SJSA1 (cell line): ENCODE data around the gene RPAP3. TPM values are rescaled to one million over a fixed set of nuclear protein-coding genes. Genes with fewer than 3 reads are reported as not detected.

ENCODE experiments used
- DNase-seq, 2 experiments: peaks; one replicate each; pipeline ENCODE4 v3.0.0-alpha.2; 2015 to 2020; ENCODE audit warnings: low spot score in 2 of 2, low read depth in 1 of 2
- H3K27ac ChIP-seq: fragments of 250-450 bp; sonication (Bioruptor Pico); 2 replicates; pipeline ENCODE4 v1.5.1; 2020; ENCODE audit warnings: mild to moderate bottlenecking, moderate library complexity
- H3K27me3 ChIP-seq: fragments of 250-450 bp; sonication (Bioruptor Pico); replicated peaks from 2 replicates; pipeline ENCODE4 v1.5.1; 2020; ENCODE audit warnings: mild to moderate bottlenecking, moderate library complexity
- H3K36me3 ChIP-seq: fragments of 250-450 bp; sonication (Bioruptor Pico); 2 replicates; pipeline ENCODE4 v1.5.1; 2020; ENCODE audit warnings: mild to moderate bottlenecking
- H3K4me1 ChIP-seq: fragments of 250-450 bp; sonication (Bioruptor Pico); replicated peaks from 2 replicates; pipeline ENCODE4 v1.6.1; 2021; ENCODE audit warnings: mild to moderate bottlenecking
- H3K4me3 ChIP-seq: fragments of 250-450 bp; sonication (Bioruptor Pico); 2 replicates; pipeline ENCODE4 v1.5.1; 2020; ENCODE audit warnings: mild to moderate bottlenecking
- H3K9me3 ChIP-seq: fragments of 250-450 bp; sonication (Bioruptor Pico); replicated peaks from 2 replicates; pipeline ENCODE4 v1.5.1; 2020; ENCODE audit warnings: mild to moderate bottlenecking
- total RNA-seq: library from RNA; depleted of rRNA; stranded (reverse); fragments of >200 nt; shearing (Covaris generic); gene quantifications from 2 replicates; pipeline ENCODE4 v1.2.3, GENCODE V29; 2014; rRNA removed

Gene RPAP3, protein sequence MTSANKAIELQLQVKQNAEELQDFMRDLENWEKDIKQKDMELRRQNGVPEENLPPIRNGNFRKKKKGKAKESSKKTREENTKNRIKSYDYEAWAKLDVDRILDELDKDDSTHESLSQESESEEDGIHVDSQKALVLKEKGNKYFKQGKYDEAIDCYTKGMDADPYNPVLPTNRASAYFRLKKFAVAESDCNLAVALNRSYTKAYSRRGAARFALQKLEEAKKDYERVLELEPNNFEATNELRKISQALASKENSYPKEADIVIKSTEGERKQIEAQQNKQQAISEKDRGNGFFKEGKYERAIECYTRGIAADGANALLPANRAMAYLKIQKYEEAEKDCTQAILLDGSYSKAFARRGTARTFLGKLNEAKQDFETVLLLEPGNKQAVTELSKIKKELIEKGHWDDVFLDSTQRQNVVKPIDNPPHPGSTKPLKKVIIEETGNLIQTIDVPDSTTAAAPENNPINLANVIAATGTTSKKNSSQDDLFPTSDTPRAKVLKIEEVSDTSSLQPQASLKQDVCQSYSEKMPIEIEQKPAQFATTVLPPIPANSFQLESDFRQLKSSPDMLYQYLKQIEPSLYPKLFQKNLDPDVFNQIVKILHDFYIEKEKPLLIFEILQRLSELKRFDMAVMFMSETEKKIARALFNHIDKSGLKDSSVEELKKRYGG
- 25.7 and 27.6 TPM in 2 replicates for total RNA-seq

DNA sequence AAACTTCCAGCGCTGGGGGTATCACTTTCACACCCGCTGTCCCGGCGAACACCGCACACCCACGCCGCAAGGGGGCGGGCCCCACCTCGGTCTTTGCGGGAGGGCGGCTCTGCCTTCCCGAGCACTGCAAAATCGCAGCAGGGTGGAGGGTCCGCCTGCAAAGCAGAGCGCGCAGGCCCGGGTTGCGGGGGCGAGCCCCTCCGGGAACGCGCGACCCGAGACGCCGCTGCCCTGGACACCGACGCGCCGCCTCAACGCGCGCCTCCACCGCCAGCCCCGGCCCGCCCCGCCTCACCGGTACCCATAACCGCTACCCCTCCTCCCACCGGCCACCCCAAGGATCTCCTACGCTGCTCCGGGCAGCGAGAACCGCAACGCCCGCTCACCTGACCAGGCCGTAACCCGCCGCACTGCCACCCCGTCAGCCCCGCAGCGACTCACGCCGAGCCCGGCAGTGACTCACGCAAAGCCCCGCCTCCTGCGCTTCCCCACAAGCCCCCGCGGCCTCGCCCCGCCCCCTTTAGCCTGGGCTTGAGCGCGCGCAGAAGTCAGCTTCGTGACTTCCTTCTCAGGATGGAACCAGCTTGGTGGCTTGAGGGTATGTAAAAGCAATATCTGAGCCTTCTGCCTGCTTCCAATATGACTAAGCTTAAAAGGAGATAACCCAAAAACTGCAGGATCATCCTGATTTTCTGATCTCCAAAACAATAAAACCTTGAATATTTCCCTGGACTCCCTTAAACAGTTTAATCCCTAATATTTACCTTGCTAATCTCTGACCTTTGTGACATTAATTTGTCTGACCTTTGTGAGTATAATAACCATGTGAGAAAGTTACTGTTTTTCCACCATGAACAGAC lies at the start of gene RPAP3:
TSS of gene RPAP3 (minus strand) at position 465 of the 860 bp plus-strand sequence. CDS start 3,190 bp downstream, outside the sequence.
- Histone ChIP-seq H3K4me3 (peak within 1 kb of the TSS; percentile 91), H3K9me3 (no peaks in the 10 kb centered on the region), H3K36me3 (peaks cover 10% of the 10 kb centered on the region), H3K27me3 (no peaks in the 10 kb centered on the region), H3K27ac (peak within 1 kb of the TSS; percentile 35), H3K4me1 (peaks cover 8% of the 10 kb centered on the region)
- DNase-seq, result peak; percentile 72 to 96

DNA sequence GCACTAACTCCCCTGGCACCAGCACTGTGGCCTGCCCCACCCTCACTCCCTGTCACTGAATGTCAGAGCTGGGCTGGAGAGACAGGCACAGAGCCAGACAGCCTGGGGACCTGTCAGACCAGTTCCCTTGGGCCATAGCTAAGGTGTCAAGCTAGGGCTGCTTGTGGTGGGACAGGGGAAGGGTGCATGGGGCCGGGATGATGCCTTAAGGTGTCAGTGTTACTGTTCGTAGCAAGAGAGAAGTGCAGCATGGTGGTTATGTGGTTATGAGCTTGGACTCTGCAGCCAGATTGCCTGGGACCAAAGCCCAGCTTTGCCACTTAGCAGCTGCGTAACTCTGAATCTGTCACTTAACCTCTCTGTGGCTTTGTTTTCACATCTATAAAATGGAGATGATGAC lies 49.1 kb upstream of the RPAP3 start:
- Histone ChIP-seq H3K9me3 (no peaks in the 10 kb centered on the region), H3K36me3 (no peaks in the 10 kb centered on the region), H3K27me3 (no peaks in the 10 kb centered on the region), H3K27ac (no peak overlapping the region), H3K4me1 (peaks cover 38% of the 10 kb centered on the region), H3K4me3 (no peak overlapping the region)
- DNase-seq, result no peak

- Histone ChIP-seq H3K9me3 (no peaks in the 10 kb centered on the region), H3K27me3 (no peaks in the 10 kb centered on the region), H3K4me1 (peaks cover 33% of the 10 kb centered on the region), H3K4me3 (no peak overlapping the region), H3K27ac (peak overlapping the region; percentile 61), H3K36me3 (no peaks in the 10 kb centered on the region)
- no peak for DNase-seq
Measured at GRCh38 chr12:47754126-47754525, 48.3 kb upstream of the RPAP3 start.

DNA sequence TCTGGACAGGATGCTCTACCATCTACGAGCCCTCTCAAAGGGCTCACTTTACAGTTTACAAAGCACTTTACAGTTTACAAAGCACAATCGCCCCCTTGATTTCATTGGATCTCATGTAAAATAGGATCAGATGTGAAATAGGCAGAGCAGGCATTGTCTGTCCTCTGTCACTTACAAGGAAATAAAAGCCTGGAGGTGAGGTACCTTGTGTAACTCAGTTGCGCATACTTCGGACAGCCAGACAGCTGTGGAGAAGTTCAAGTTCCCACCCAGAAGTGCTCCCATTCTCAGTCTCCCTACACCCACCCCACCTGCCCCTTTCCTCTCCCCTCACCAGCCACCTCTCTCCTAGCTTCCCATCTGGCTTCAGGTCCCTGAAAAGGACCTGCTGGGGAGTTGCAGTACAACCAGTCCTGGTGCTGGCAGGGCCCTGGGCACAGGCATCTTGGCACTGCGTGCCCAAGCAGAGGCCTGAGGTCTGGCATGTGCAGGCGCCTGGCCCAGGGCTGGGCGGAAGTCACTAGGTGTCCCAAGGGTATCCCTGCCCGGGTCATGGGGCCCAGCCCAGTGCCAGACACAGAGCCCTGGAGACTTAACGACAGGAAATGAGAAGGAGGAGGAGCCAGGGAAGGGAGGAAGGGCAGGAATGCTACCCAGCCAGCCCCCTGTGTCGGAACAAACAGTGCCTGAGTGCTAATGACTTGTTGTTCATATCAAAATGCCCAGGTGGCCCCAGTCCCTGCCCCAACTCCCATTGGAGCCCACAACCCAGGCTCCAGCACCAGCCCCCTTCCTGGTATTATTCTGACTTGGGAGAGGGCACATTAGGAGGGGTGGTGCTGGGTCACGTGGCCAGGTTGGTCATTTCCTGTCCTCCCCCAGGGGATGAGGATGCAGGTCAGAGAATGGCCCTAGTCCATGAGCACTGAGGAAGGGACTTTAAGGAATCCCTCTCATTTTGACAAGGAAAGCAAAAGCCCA lies 47.5 kb upstream of the RPAP3 start:
- no peaks in the 10 kb centered on the region for H3K36me3 ChIP-seq
- no peak overlapping the region for H3K4me3 ChIP-seq
- peaks cover 27% of the 10 kb centered on the region for H3K4me1 ChIP-seq
- H3K27ac ChIP-seq, result peak overlapping the region; percentile 61
- H3K27me3 ChIP-seq, result no peaks in the 10 kb centered on the region
- no peaks in the 10 kb centered on the region for H3K9me3 ChIP-seq
- peak in 1 of 2 experiments; percentile 51 for DNase-seq

GRCh38 chr12:47752552-47752951 lies 46.7 kb upstream of the RPAP3 start:
- Histone ChIP-seq H3K4me3 (no peak overlapping the region), H3K27ac (no peak overlapping the region; the same call in 1 of the 2 replicates), H3K27me3 (no peaks in the 10 kb centered on the region), H3K36me3 (no peaks in the 10 kb centered on the region), H3K4me1 (peaks cover 24% of the 10 kb centered on the region), H3K9me3 (no peaks in the 10 kb centered on the region)
- DNase-seq, result no peak

DNA sequence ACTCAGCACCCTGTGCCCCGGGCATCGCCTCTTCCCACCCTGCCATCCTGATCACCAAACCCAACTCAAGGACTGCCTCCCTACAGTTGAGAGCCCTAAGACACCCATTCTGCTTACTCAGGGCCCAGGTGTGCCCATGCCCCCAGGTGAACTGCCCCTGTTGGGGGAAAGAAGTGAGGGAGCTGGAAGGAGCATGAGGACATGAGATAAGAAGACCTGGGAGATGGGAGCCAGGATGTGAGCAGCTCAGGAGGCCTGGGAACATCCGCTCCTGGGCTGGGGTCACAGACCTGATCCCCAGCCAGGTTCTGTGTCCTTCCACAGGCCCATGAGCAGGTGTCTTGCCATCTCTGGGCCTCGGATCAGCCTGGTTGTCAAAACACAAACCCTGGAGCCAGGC lies 46.3 kb upstream of the RPAP3 start:
- Histone ChIP-seq H3K4me1 (peaks cover 24% of the 10 kb centered on the region), H3K27ac (no peak overlapping the region)

DNA sequence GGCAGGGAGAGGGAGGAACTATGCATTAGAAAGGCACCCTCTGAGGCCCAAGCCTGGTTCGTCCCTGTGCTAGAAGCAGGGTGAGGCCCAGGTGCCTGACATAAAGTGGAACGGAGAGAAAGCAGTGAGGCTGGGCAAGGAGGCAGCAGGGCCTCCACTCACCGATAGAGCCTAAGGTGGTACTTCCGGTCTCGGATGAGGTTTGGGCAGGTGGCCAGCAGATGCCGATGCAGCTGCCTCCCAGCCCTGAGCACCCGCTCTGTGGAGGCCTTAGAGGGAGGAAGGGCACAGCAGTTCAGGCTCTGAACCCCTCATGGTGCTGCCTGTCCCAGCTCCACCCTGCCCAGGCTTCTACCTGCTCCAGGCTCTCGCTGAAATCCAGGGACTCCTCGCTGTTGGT lies 45.7 kb upstream of the RPAP3 start:
- Histone ChIP-seq H3K9me3 (no peaks in the 10 kb centered on the region), H3K36me3 (no peaks in the 10 kb centered on the region), H3K4me1 (peaks cover 24% of the 10 kb centered on the region), H3K4me3 (no peak overlapping the region), H3K27me3 (no peaks in the 10 kb centered on the region), H3K27ac (no peak overlapping the region)
- DNase-seq, result no peak

More for the DNA sequence above, 46.3 kb upstream of the RPAP3 start:
- Histone ChIP-seq H3K36me3 (no peaks in the 10 kb centered on the region), H3K4me3 (no peak overlapping the region), H3K27me3 (no peaks in the 10 kb centered on the region), H3K9me3 (no peaks in the 10 kb centered on the region)
- no peak for DNase-seq

DNA sequence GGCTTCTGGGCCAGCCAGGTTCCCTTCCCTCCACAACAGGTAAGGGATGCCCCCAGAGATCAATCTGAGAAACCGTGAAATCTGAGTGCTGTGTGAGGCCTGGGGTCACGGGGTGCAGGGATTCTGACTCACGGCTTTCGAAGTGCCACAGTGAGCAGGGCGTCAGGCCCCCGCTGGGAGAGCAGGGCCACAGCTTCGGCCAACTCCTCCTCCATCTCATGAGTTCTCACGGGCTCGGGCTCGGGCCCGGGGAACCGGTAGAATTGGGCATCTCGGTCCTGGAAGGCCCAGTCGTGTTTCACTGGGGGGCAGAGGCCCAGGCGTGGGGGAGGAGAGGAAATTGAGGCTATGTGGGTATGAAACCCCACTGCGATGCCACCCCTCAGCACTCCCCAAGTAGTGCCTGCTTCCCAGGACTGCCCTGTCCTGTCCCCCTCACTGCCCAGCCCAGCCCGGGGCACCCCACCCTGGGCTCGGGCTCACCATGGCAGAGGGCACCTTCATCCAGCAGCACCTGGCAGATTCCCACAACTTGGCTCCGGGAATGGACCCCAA lies 45.2 kb upstream of the RPAP3 start:
- DNase-seq, result no peak
- Histone ChIP-seq H3K4me1 (peaks cover 24% of the 10 kb centered on the region), H3K27me3 (no peaks in the 10 kb centered on the region), H3K9me3 (no peaks in the 10 kb centered on the region), H3K36me3 (no peaks in the 10 kb centered on the region), H3K4me3 (no peak overlapping the region), H3K27ac (no peak overlapping the region)

- no peak for DNase-seq
- no peaks in the 10 kb centered on the region for H3K27me3 ChIP-seq
- no peak overlapping the region for H3K4me3 ChIP-seq
- peaks cover 24% of the 10 kb centered on the region for H3K4me1 ChIP-seq
- no peak overlapping the region for H3K27ac ChIP-seq
- no peaks in the 10 kb centered on the region for H3K9me3 ChIP-seq
- no peaks in the 10 kb centered on the region for H3K36me3 ChIP-seq
Measured at GRCh38 chr12:47750229-47750798, 44.5 kb upstream of the RPAP3 start.

GRCh38 chr12:47748899-47749298 lies 43.1 kb upstream of the RPAP3 start:
- Histone ChIP-seq H3K4me1 (peaks cover 15% of the 10 kb centered on the region), H3K4me3 (no peak overlapping the region), H3K9me3 (no peaks in the 10 kb centered on the region), H3K27me3 (no peaks in the 10 kb centered on the region), H3K27ac (no peak overlapping the region), H3K36me3 (no peaks in the 10 kb centered on the region)
- DNase-seq, result no peak

DNA sequence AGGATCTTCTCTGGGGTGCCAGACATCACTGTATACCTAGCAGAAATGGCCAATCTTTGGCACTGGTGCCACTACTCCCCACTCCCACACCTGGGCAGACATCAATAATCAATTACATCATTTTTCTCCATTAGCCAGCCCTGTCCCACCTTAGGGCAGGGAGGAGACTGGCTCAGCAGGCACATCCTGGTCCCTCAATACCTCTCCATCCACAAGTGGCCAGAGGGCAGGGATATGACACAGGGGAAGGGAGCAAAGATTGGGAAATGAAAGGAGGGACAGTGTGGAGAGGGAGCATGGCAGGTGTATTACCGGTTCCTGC lies 42.6 kb upstream of the RPAP3 start:
- Histone ChIP-seq H3K4me1 (peaks cover 11% of the 10 kb centered on the region), H3K27me3 (no peaks in the 10 kb centered on the region), H3K36me3 (no peaks in the 10 kb centered on the region), H3K9me3 (no peaks in the 10 kb centered on the region), H3K4me3 (no peak overlapping the region), H3K27ac (no peak overlapping the region)
- DNase-seq, result no peak

- H3K4me1 ChIP-seq, result peaks cover 4% of the 10 kb centered on the region
- no peak overlapping the region for H3K4me3 ChIP-seq
- DNase-seq, result no peak
- no peaks in the 10 kb centered on the region for H3K9me3 ChIP-seq
- no peaks in the 10 kb centered on the region for H3K36me3 ChIP-seq
- no peaks in the 10 kb centered on the region for H3K27me3 ChIP-seq
- no peak overlapping the region for H3K27ac ChIP-seq
Measured at GRCh38 chr12:47747596-47748506, 42.0 kb upstream of the RPAP3 start.
